H1 (cell line): ENCODE data around the gene CRTC1. TPM values are rescaled to one million over a fixed set of nuclear protein-coding genes. Genes with fewer than 3 reads are reported as not detected.

Experiments
- CTCF ChIA-PET: fragments of 300-600 bp; sonication (Branson Sonifier 250); formaldehyde crosslinking; loops from one replicate; lab custom pipeline; 2021; ENCODE audit not compliant: partially characterized antibody; lab: Charles Lee
- POLR2A ChIA-PET: fragments of 300-600 bp; sonication (Branson Sonifier 250); formaldehyde crosslinking; loops from one replicate; lab custom pipeline; 2021; ENCODE audit warnings: inconsistent platforms; ENCODE audit not compliant: partially characterized antibody; lab: Charles Lee
- DNase-seq, 2 experiments: peaks; one replicate each; pipeline versions ENCODE4 v3.0.0 to v3.0.0-alpha.2; 2010 to 2022; ENCODE audit warnings: low spot score in 2 of 2, low read depth in 1 of 2, mixed read lengths in 1 of 2
- FAIRE-seq: peaks from 2 replicates; lab custom pipeline; 2011; peaks lifted over from hg19 to GRCh38; lab: Jason Lieb, UNC
- H2AFZ ChIP-seq: 2 replicates; pipeline ENCODE4 v1.8.1; 2012; ENCODE audit warnings: low read length, inconsistent platforms
- H2AK5ac ChIP-seq: 2 replicates; pipeline ENCODE4 v1.6.1; 2013; ENCODE audit warnings: low read depth, low read length
- H2BK120ac ChIP-seq: replicated peaks from 2 replicates; pipeline ENCODE3; 2013; ENCODE audit warnings: low read depth, low read length, inconsistent platforms
- H2BK12ac ChIP-seq: 2 replicates; pipeline ENCODE4 v1.6.1; 2013; ENCODE audit warnings: low read depth, low read length
- H2BK15ac ChIP-seq: 2 replicates; pipeline ENCODE4 v1.6.1; 2013; ENCODE audit warnings: low read length
- H2BK20ac ChIP-seq: 2 replicates; pipeline ENCODE4 v1.6.1; 2013; ENCODE audit warnings: low read length
- H2BK5ac ChIP-seq: 2 replicates; pipeline ENCODE4 v1.6.1; 2013; ENCODE audit warnings: low read depth, low read length
- H3K14ac ChIP-seq: 2 replicates; pipeline ENCODE4 v1.6.1; 2013; ENCODE audit warnings: inconsistent platforms; ENCODE audit not compliant: insufficient read length
- H3K18ac ChIP-seq: 2 replicates; pipeline ENCODE4 v1.6.1; 2013; ENCODE audit warnings: low read length; ENCODE audit errors: extremely low read depth
- H3K23ac ChIP-seq: 2 replicates; pipeline ENCODE4 v1.6.1; 2013; ENCODE audit warnings: inconsistent platforms; ENCODE audit not compliant: insufficient read length
- H3K23me2 ChIP-seq: 2 replicates; pipeline ENCODE4 v1.6.1; 2013; ENCODE audit warnings: low read depth, low read length
- H3K27ac ChIP-seq: 2 replicates; pipeline ENCODE4 v1.6.1; 2011; ENCODE audit warnings: low read depth, low read length, inconsistent platforms
- H3K27me3 ChIP-seq, 4 experiments: replicated peaks in 1 of 4; 1 replicate in 1 of 4; 2 replicates in 3 of 4; pipeline versions ENCODE4 v1.6.1 to v1.8.1; 2011 to 2013; ENCODE audit warnings: low read length in 3 of 4, mild to moderate bottlenecking in 3 of 4, inconsistent platforms in 2 of 4, mixed read lengths in 2 of 4, moderate library complexity in 1 of 4; ENCODE audit not compliant: control insufficient read depth in 3 of 4, insufficient read depth in 3 of 4; ENCODE audit errors: extremely low read depth in 1 of 4
- H3K36me3 ChIP-seq, 4 experiments: 2 replicates each; pipeline versions ENCODE4 v1.6.1 to v1.8.1; 2011 to 2013; ENCODE audit warnings: mild to moderate bottlenecking in 4 of 4, low read length in 3 of 4, moderate library complexity in 2 of 4, control low read depth in 1 of 4, inconsistent platforms in 1 of 4; ENCODE audit not compliant: insufficient read depth in 4 of 4, control insufficient read depth in 2 of 4
- H3K4ac ChIP-seq: replicated peaks from 2 replicates; pipeline ENCODE3; 2013; ENCODE audit warnings: low read length, low read depth, mixed read lengths, inconsistent platforms; ENCODE audit not compliant: insufficient read length
- H3K4me1 ChIP-seq, 4 experiments: replicated peaks in 1 of 4; 1 replicate in 1 of 4; 2 replicates in 3 of 4; pipeline versions ENCODE4 v1.6.1 to v1.8.1; 2011 to 2013; ENCODE audit warnings: low read length in 3 of 4, inconsistent platforms in 2 of 4, mixed read lengths in 1 of 4; ENCODE audit not compliant: insufficient read depth in 4 of 4, control insufficient read depth in 3 of 4
- H3K4me2 ChIP-seq, 2 experiments: 2 replicates each; pipeline versions ENCODE4 v1.6.1 to v1.8.1; 2011 to 2013; ENCODE audit warnings: low read depth in 2 of 2, low read length in 2 of 2, control low read depth in 1 of 2, inconsistent platforms in 1 of 2, mild to moderate bottlenecking in 1 of 2; ENCODE audit not compliant: insufficient read depth in 1 of 2
- H3K4me3 ChIP-seq, 4 experiments: fragments of 200-600, 300-600 bp in 1 of 4; sonication (generic), shearing (Covaris generic), sonication (Bioruptor Twin) in 1 of 4; 2 replicates each; pipeline versions ENCODE4 v1.5.1 to v1.8.1; 2011 to 2016; ENCODE audit warnings: low read length in 4 of 4, low read depth in 3 of 4, control low read depth in 2 of 4, inconsistent platforms in 2 of 4, mild to moderate bottlenecking in 2 of 4, mixed read lengths in 1 of 4, moderate library complexity in 1 of 4; ENCODE audit not compliant: insufficient read depth in 2 of 4; ENCODE audit errors: extremely low read depth in 1 of 4
- H3K56ac ChIP-seq: replicated peaks from 2 replicates; pipeline ENCODE3; 2013; ENCODE audit warnings: low read depth, mild to moderate bottlenecking, mixed read lengths, low read length, inconsistent platforms; ENCODE audit not compliant: insufficient read length
- H3K79me1 ChIP-seq: 2 replicates; pipeline ENCODE4 v1.6.1; 2013; ENCODE audit warnings: low read depth, low read length, control low read depth
- H3K79me2 ChIP-seq, 2 experiments: 2 replicates each; pipeline versions ENCODE4 v1.6.1 to v1.8.1; 2012 to 2013; ENCODE audit warnings: low read length in 2 of 2, mild to moderate bottlenecking in 2 of 2, inconsistent platforms in 1 of 2; ENCODE audit not compliant: insufficient read depth in 2 of 2, control insufficient read depth in 1 of 2
- H3K9ac ChIP-seq, 4 experiments: replicated peaks in 1 of 4; 1 replicate in 1 of 4; 2 replicates in 3 of 4; pipeline versions ENCODE4 v1.6.1 to v1.8.1; 2011 to 2013; ENCODE audit warnings: low read depth in 3 of 4, low read length in 3 of 4, control low read depth in 2 of 4, mild to moderate bottlenecking in 2 of 4, moderate library complexity in 2 of 4, inconsistent platforms in 1 of 4; ENCODE audit errors: extremely low read depth in 1 of 4
- H3K9me3 ChIP-seq, 2 experiments: 2 replicates each; pipeline versions ENCODE4 v1.6.1 to v1.8.1; 2012 to 2013; ENCODE audit warnings: mild to moderate bottlenecking in 2 of 2, moderate library complexity in 2 of 2, control low read depth in 1 of 2, inconsistent platforms in 1 of 2, low read depth in 1 of 2, low read length in 1 of 2, mixed read lengths in 1 of 2; ENCODE audit not compliant: insufficient read depth in 2 of 2
- H4K20me1 ChIP-seq, 2 experiments: replicated peaks in 1 of 2; 2 replicates each; pipeline versions ENCODE3 to v1.8.1; 2011 to 2013; ENCODE audit warnings: inconsistent platforms in 2 of 2, low read length in 2 of 2, mild to moderate bottlenecking in 1 of 2; ENCODE audit not compliant: insufficient read depth in 2 of 2, control insufficient read depth in 1 of 2
- H4K5ac ChIP-seq: 2 replicates; pipeline ENCODE4 v1.6.1; 2013; ENCODE audit warnings: low read length, low read depth, mixed read lengths, inconsistent platforms; ENCODE audit not compliant: insufficient read length
- H4K8ac ChIP-seq: 2 replicates; pipeline ENCODE4 v1.8.0; 2013; ENCODE audit warnings: mild to moderate bottlenecking, moderate library complexity, low read length, inconsistent platforms; ENCODE audit not compliant: insufficient read depth; ENCODE audit errors: extremely low read depth
- H4K91ac ChIP-seq: replicated peaks from 2 replicates; pipeline ENCODE3; 2013; ENCODE audit warnings: low read length, mixed read lengths, inconsistent platforms; ENCODE audit not compliant: insufficient read length
- BCL11A ChIP-seq, 2 experiments: IDR thresholded peaks; one replicate each; pipeline ENCODE4 v1.6.1; 2011; ENCODE audit warnings: low read depth in 2 of 2, low read length in 2 of 2, mild to moderate bottlenecking in 2 of 2
- CBX5 ChIP-seq: fragments of 300-800, 300-1000 bp; sonication (generic); IDR thresholded peaks from 2 replicates; pipeline ENCODE4 v1.7.1; 2016; ENCODE audit warnings: antibody characterized with exemption, low read length, low read depth
- CBX8 ChIP-seq: fragments of 300-800, 300-1000 bp; sonication (generic); IDR thresholded peaks from 2 replicates; pipeline ENCODE4 v1.7.1; 2016; ENCODE audit warnings: low read depth, low read length, borderline replicate concordance
- EGR1 ChIP-seq: IDR thresholded peaks from 2 replicates; pipeline ENCODE4 v1.6.1; 2011; ENCODE audit warnings: low read depth, low read length, borderline replicate concordance
- KDM1A ChIP-seq: fragments of 200-600, 300-600 bp; sonication (generic); IDR thresholded peaks from 2 replicates; pipeline ENCODE4 v1.7.1; 2016; ENCODE audit warnings: mild to moderate bottlenecking, low read length, borderline replicate concordance
- POU5F1 ChIP-seq: IDR thresholded peaks from 2 replicates; pipeline ENCODE4 v1.6.1; 2011; ENCODE audit warnings: low read depth, mild to moderate bottlenecking, low read length, moderate library complexity
- RAD21 ChIP-seq, 2 experiments: IDR thresholded peaks in 1 of 2; conservative IDR thresholded peaks in 1 of 2; 2 replicates each; pipeline ENCODE4 v1.6.1; 2011; ENCODE audit warnings: low read depth in 2 of 2, low read length in 2 of 2, improper control_type of control experiment in 1 of 2, inconsistent platforms in 1 of 2, mild to moderate bottlenecking in 1 of 2, moderate library complexity in 1 of 2
- RBBP5 ChIP-seq: IDR thresholded peaks from 2 replicates; pipeline ENCODE4 v1.7.1; 2012; ENCODE audit warnings: low read depth, mild to moderate bottlenecking, inconsistent platforms, low read length, moderate library complexity, borderline replicate concordance
- RFX5 ChIP-seq: IDR thresholded peaks from 2 replicates; pipeline ENCODE4 v1.6.1; 2011; ENCODE audit warnings: low read depth, low read length, improper control_type of control experiment, borderline replicate concordance
- SIX5 ChIP-seq: IDR thresholded peaks from 2 replicates; pipeline ENCODE4 v1.6.1; 2011; ENCODE audit warnings: mild to moderate bottlenecking, low read depth, low read length
- SP1 ChIP-seq: IDR thresholded peaks from 2 replicates; pipeline ENCODE4 v1.6.1; 2011; ENCODE audit warnings: low read depth, low read length
- SP4 ChIP-seq: IDR thresholded peaks from 2 replicates; pipeline ENCODE4 v1.6.1; 2012; ENCODE audit warnings: low read length, inconsistent platforms
- SRF ChIP-seq: IDR thresholded peaks from 2 replicates; pipeline ENCODE4 v1.6.1; 2011; ENCODE audit warnings: mild to moderate bottlenecking, low read depth, low read length, moderate library complexity
- SUZ12 ChIP-seq: fragments of 200-600 bp; sonication (generic); IDR thresholded peaks from 2 replicates; pipeline ENCODE4 v1.6.1; 2012; ENCODE audit warnings: mild to moderate bottlenecking, inconsistent platforms, low read length, moderate library complexity, mixed read lengths
- WGBS, 2 experiments: shearing (Covaris generic) in 1 of 2; methylation state at CpG; one replicate each; pipeline versions ENCODE4 v1.1.6 to v1.1.7; 2013 to 2015; ENCODE audit warnings: low lambda C conversion rate in 2 of 2, mixed read lengths in 2 of 2, inconsistent platforms in 1 of 2, low coverage in 1 of 2, missing lambda C conversion rate in 1 of 2; ENCODE audit not compliant: insufficient replicate concordance in 2 of 2, insufficient coverage in 1 of 2, insufficient read length in 1 of 2; ENCODE audit errors: extremely low coverage in 1 of 2, missing lambda C conversion rate in 1 of 2; 5-methylcytosine and 5-hydroxymethylcytosine counted together
- polyA plus RNA-seq, 7 experiments: library from polyadenylated mRNA; depleted of rRNA in 3 of 7; stranded (reverse) in 5 of 7; unstranded in 2 of 7; fragments of >200 nt in 5 of 7; fragments of 200-250 nt in 2 of 7; gene quantifications; 1 replicate in 5 of 7; 2 replicates in 1 of 7; 4 replicates in 1 of 7; pipeline versions ENCODE4 v1.2.1 to v1.2.3, GENCODE V29; 2011 to 2013; ENCODE audit warnings: missing spikeins in 2 of 7, mixed read lengths in 2 of 7
- total RNA-seq: library from RNA; stranded (reverse); fragmentation: NEBNext Ultra II Directional; extraction: Animal tissue kit (Norgen Biotek cat#: 25700); gene quantifications from 2 replicates; pipeline ENCODE4 v1.2.1, GENCODE V29; 2021

The CRTC1 gene
- total and polyA plus RNA-seq, 2 of the 8 experiments (the other 6 are each of a cell fraction or from before 2014, with no cell fraction given): 2.9 to 8.5 TPM

- H3K56ac ChIP-seq: no peak overlapping the region
- H4K5ac ChIP-seq: no peak overlapping the region
- H3K9ac ChIP-seq: no peak overlapping the region
- no peak overlapping the region for H4K8ac ChIP-seq
- no peak overlapping the region for H3K27ac ChIP-seq
- peaks cover 19% of the 10 kb centered on the region for H3K79me1 ChIP-seq
- peak overlapping the region; percentile 39; the same call in 1 of the 2 replicates for H2BK12ac ChIP-seq
- H4K91ac ChIP-seq: no peak overlapping the region
- no peak overlapping the region for H2AFZ ChIP-seq
- CTCF ChIA-PET: interaction anchor here (0.7 kb wide), 1 partner anchor 161 kb away, joined by 3 read pairs; no protein-coding TSS in a partner anchor
- no peak overlapping the region for H2BK15ac ChIP-seq
- H2BK20ac ChIP-seq: no peak overlapping the region
- H3K4me1 ChIP-seq: peaks cover 0 to 13% (median under 1%) of the 10 kb centered on the region in 4 experiments; a peak in 3 of 7 replicates
- H3K36me3 ChIP-seq: no peaks in the 10 kb centered on the region
- H3K23me2 ChIP-seq: peaks cover 13% of the 10 kb centered on the region; the same call in 1 of the 2 replicates
- no peak for FAIRE-seq
- H3K4ac ChIP-seq: no peak overlapping the region
- H3K18ac ChIP-seq: no peak overlapping the region
- no peak for DNase-seq
- no peak for TF ChIP-seq EGR1
- TF ChIP-seq RFX5: no peak
- TF ChIP-seq POU5F1: no peak
- TF ChIP-seq CBX8: no peak
- TF ChIP-seq RBBP5: no peak
- TF ChIP-seq RAD21 (IDR thresholded peaks at IDR 0.05 in 1 of 2, conservative IDR thresholded peaks at IDR 0.05 in 1 of 2; ENCODE audit: low read depth in 2 of 2, low read length in 2 of 2): no peak
- TF ChIP-seq BCL11A (IDR thresholded peaks at IDR 0.05; ENCODE audit: low read depth in 2 of 2, low read length in 2 of 2): no peak
- no peak for TF ChIP-seq SRF
- TF ChIP-seq SP4: no peak
- no peak for TF ChIP-seq SUZ12
- TF ChIP-seq SP1: no peak
- no peak for TF ChIP-seq CBX5
- TF ChIP-seq SIX5: no peak
- no peak for TF ChIP-seq KDM1A
- H3K27me3 ChIP-seq: no peaks in the 10 kb centered on the region
- 82% methylated on average over 28 of the region's 34 CpGs; no CpG with 5 or more reads in 1 of the 2 experiments for WGBS, 2 experiments
- peaks cover 9 to 44% of the 10 kb centered on the region in 2 experiments for H4K20me1 ChIP-seq
- H3K4me3 ChIP-seq: no peak overlapping the region
- H2AK5ac ChIP-seq: no peak overlapping the region
- H2BK5ac ChIP-seq: no peak overlapping the region
- no peak overlapping the region for H3K4me2 ChIP-seq
- H3K14ac ChIP-seq: no peak overlapping the region
- no peak overlapping the region for H3K23ac ChIP-seq
- no peaks in the 10 kb centered on the region for H3K9me3 ChIP-seq
- H2BK120ac ChIP-seq: no peak overlapping the region
- POLR2A ChIA-PET: interaction anchor here (1.2 kb wide), 1 partner anchor 58 kb away, joined by 3 read pairs; no protein-coding TSS in a partner anchor
- peaks cover 0 to 4% of the 10 kb centered on the region in 2 experiments; a peak in 1 of 4 replicates for H3K79me2 ChIP-seq
These were observed 32.9 kb upstream of the CRTC1 start for GRCh38 chr19:18650468-18651041.
